WERI-Rb-1 (cell line): ENCODE results near the gene THG1L.

Source experiments
- DNase-seq: peaks from one replicate; pipeline ENCODE4 v3.0.0-alpha.2; 2020
- H3K27ac ChIP-seq: fragments of 250-450 bp; sonication (Bioruptor Pico); 2 replicates; pipeline ENCODE4 v1.5.1; 2020; ENCODE audit warnings: mild to moderate bottlenecking, moderate library complexity
- H3K27me3 ChIP-seq: fragments of 250-450 bp; sonication (Bioruptor Pico); 2 replicates; pipeline ENCODE4 v1.5.1; 2021; ENCODE audit warnings: mild to moderate bottlenecking, low read depth, moderate library complexity; ENCODE audit not compliant: insufficient read depth, severe bottlenecking
- H3K36me3 ChIP-seq: fragments of 250-450 bp; sonication (Bioruptor Pico); 2 replicates; pipeline ENCODE4 v1.5.1; 2020; ENCODE audit warnings: mild to moderate bottlenecking, moderate library complexity
- H3K4me3 ChIP-seq: 2 replicates; pipeline ENCODE4 v1.5.1; 2011; ENCODE audit warnings: low read depth, mild to moderate bottlenecking, control low read depth, low read length
- H3K9me3 ChIP-seq: fragments of 250-450 bp; sonication (Bioruptor Pico); 2 replicates; pipeline ENCODE4 v1.5.1; 2021; ENCODE audit warnings: mild to moderate bottlenecking, moderate library complexity; ENCODE audit not compliant: severe bottlenecking
- TF ChIP-seq, protein P1 (sequence below): IDR thresholded peaks from 2 replicates; pipeline ENCODE4 v1.5.1; 2011; ENCODE audit warnings: low read depth, mild to moderate bottlenecking, control low read depth, inconsistent platforms, low read length

THG1L gene

DNA sequence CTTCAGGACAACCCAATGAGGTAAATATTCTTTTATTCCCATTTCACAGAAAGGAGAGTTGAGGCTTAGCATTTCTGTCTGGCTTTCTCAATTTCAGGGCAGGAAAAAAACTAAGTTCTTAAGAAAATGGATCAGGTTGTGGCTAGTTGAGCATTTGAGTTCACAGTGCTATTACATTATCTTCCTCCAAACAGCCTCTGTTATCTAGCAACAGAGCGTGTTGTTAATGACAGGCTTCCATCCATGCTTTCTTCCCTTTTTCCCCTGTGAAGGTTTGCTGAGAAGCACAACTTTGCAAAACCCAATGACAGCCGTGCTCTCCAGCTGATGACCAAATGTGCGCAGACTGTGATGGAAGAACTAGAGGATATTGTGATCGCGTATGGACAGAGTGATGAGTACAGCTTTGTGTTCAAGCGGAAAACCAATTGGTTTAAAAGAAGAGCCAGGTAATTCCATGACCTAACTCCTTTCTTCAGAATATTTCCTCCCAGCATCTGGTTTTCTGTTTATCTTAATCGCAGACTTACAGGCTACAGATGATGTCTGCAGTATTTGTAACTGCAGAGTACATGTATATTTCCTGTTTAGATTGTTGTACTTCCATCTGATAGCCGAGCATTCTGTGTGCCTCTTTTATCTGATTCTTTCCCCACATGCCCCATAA, 1.5 kb downstream of the THG1L start:
- Histone ChIP-seq H3K4me3 (no peak overlapping the region), H3K27ac (no peak overlapping the region), H3K27me3 (no peaks in the 10 kb centered on the region), H3K36me3 (peaks cover 17% of the 10 kb centered on the region), H3K9me3 (no peaks in the 10 kb centered on the region)
- no peak for DNase-seq
- TF ChIP-seq, protein P1, sequence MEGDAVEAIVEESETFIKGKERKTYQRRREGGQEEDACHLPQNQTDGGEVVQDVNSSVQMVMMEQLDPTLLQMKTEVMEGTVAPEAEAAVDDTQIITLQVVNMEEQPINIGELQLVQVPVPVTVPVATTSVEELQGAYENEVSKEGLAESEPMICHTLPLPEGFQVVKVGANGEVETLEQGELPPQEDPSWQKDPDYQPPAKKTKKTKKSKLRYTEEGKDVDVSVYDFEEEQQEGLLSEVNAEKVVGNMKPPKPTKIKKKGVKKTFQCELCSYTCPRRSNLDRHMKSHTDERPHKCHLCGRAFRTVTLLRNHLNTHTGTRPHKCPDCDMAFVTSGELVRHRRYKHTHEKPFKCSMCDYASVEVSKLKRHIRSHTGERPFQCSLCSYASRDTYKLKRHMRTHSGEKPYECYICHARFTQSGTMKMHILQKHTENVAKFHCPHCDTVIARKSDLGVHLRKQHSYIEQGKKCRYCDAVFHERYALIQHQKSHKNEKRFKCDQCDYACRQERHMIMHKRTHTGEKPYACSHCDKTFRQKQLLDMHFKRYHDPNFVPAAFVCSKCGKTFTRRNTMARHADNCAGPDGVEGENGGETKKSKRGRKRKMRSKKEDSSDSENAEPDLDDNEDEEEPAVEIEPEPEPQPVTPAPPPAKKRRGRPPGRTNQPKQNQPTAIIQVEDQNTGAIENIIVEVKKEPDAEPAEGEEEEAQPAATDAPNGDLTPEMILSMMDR = no peak

DNA sequence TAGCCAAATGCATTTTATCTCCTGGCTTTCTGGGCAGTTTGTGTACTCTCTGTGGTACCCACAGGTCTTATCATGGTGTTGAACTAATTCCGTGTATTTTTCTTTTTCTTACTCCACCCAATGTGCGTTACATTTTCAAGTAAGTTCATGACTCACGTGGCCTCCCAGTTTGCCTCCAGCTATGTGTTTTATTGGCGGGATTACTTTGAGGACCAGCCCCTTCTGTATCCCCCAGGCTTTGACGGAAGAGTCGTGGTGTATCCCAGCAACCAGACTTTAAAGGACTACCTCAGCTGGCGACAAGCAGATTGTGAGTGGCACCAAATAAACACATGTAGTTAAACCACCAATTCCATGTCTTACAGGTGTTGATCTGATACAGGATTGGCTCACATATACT, 3.2 kb downstream of the THG1L start:
- DNase-seq = no peak
- TF ChIP-seq, protein P1 = no peak
- H3K9me3 ChIP-seq = no peaks in the 10 kb centered on the region
- peaks cover 22% of the 10 kb centered on the region for H3K36me3 ChIP-seq
- no peak overlapping the region for H3K27ac ChIP-seq
- H3K27me3 ChIP-seq = no peaks in the 10 kb centered on the region
- no peak overlapping the region for H3K4me3 ChIP-seq

DNA sequence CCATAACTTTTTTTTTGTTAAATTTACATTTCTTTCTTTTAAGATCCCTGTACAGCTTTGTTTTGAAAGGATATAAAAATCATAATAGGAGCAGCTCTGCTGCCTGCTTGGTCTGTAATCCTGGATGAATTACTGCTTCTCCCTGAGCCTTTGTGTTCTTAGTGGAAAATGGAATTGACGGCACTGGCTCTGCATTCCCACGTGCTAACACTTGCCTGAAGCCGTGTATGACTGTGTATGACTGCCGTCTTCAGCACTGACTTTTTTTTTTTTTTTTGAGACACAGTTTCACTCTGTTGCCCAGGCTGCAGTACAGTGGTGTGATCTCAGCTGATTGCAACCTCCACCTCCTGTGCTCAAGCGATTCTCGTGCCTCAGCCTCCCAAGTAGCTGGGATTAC, 4.8 kb downstream of the THG1L start:
- Histone ChIP-seq H3K27ac (no peak overlapping the region), H3K27me3 (no peaks in the 10 kb centered on the region), H3K36me3 (peaks cover 25% of the 10 kb centered on the region), H3K4me3 (no peak overlapping the region), H3K9me3 (no peaks in the 10 kb centered on the region)
- DNase-seq = no peak
- TF ChIP-seq, protein P1 = no peak

DNA sequence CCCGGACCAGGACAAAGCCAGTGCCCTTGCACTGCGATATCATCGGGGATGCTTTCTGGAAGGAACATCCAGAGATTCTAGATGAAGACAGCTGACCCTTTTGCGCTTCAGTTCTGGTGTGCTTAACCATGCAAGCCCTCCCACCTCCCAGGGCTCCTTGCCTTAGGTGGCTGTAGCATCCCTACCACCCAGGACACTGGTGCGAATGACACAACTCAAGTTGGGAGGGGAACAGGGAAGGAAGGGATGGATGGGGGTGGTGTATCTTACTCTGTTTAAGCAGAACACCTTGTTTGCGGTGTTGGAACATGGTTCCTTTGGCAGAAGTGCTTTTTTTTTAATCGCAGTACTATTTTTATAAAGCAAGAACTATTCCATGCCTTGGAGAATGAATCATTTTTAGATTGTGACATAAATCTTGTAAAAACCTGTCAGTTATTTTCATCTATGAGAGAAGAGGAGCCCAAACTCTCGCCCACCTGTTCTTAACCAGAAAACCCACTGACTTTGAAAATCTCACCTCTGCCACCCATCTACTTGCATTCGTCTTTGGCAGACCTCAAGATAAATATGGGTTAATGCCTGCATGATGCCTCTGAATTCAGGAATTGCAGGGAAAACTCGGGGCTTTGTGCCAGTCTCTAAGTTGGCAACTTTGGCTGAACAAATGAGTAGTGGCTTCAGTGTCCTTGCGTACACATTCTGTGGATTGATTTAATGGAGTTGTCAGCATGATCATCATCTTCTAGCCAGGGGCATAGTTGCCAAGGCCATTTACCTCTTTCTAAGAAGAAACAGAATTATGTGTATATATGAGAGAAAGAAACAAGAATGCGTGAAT, 8.4 kb downstream of the THG1L start:
- no peak for DNase-seq
- TF ChIP-seq, protein P1 = no peak
- no peak overlapping the region for H3K27ac ChIP-seq
- H3K27me3 ChIP-seq = no peaks in the 10 kb centered on the region
- H3K9me3 ChIP-seq = no peaks in the 10 kb centered on the region
- H3K36me3 ChIP-seq = peaks cover 18% of the 10 kb centered on the region
- no peak overlapping the region for H3K4me3 ChIP-seq

DNA sequence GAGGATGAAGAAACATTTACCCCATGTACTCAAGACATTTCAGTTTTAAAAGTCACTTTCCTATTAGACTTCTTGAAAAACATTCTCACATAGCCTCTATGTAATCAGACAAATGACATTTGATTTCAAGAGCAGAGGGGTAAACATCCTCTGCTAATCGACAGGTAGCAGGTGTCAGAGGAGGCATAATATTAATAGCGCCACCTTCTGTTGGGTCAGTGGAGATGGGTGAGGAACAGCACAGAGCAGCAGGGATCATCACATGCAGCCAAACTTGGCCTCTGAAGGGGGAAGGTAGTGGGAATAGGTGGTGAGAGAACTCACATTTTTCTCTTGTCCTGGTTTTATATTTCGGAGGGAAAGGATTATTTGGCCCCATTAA, 9.0 kb downstream of the THG1L start:
- peak; percentile 36 for DNase-seq
- H3K27me3 ChIP-seq = no peaks in the 10 kb centered on the region
- no peak overlapping the region for H3K27ac ChIP-seq
- peaks cover 15% of the 10 kb centered on the region for H3K36me3 ChIP-seq
- no peak overlapping the region for H3K4me3 ChIP-seq
- TF ChIP-seq, protein P1 = peak; percentile 75
- H3K9me3 ChIP-seq = no peaks in the 10 kb centered on the region
